NK-92 (cell line): ENCODE results near the gene MORC1.

Experiments
- DNase-seq: peaks from one replicate; lab custom pipeline; 2025; ENCODE audit not compliant: unreplicated experiment; lab: John Stamatoyannopoulos, UW

MORC1 gene

GRCh38 chr3:109035082-109035481, 82.9 kb downstream of the MORC1 start:
- DNase-seq, result no peak

DNA sequence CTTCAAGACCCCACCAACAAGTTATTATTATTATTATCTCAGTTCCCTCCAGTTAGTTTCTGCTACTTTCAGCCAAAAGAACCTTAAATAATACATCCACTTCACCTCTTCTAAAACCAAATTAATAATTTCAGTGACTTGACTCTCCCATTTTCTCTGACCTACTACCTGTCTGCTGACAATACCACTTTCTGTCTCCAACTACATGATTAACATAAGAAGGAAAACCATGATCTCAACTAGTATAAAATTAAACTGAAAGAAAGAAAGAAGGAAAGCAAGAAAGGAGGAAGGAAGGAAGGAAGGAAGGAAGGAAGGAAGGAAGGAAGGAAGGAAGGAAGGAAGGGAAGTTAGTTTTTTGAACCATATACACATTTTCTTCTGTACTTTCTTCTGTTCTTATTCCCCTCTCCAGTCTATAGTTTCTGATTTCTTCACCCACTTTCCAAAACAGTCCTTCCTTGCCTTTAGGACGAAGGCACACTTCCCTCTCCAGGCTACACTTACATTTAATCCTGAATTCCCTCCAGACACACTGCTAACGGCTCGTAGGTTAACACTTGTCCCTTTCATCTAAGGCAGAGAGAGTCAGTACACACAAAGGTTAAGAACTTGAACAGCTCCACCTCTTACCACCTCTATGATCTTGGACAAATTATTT, 84.8 kb downstream of the MORC1 start:
- DNase-seq, result no peak

DNA sequence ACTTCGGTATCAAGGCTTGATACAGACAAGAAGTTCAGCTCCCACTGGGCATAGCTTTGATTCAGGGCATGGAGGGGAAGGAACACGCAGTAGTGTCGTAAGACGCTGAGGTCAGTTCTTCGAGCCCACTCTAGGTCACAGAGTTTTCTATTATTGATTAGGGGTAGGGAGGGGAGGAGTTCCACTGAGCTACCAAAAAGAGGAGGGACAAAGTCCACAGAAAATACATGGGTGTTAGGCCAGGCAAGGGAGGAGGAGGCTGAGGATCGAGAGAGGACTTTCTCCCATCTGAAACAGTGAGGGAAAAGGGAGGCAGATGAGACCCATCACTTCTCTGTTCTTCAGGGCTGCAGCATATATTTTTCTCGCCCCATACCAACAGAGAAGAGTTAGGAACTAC, 89.2 kb downstream of the MORC1 start:
- DNase-seq, result no peak

DNA sequence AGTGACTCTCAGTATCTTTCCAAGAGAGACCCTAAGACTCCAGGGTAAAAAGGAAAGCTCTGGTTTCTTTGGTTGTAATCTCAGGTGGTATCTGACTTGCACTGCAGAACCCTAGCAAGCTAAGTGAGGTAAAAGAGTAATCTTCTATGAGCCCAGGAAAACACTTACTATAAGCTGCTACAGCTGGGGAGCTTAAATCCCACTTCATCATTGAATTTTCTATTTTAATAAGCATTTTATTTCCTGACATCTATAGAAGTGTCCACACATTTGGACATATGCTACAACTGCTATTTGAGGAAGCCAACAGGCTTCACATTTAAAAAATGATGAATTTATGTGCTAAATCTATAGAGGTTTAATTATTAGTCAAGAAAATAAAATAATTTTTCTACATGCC, 91.1 kb downstream of the MORC1 start:
- DNase-seq, result no peak

DNA sequence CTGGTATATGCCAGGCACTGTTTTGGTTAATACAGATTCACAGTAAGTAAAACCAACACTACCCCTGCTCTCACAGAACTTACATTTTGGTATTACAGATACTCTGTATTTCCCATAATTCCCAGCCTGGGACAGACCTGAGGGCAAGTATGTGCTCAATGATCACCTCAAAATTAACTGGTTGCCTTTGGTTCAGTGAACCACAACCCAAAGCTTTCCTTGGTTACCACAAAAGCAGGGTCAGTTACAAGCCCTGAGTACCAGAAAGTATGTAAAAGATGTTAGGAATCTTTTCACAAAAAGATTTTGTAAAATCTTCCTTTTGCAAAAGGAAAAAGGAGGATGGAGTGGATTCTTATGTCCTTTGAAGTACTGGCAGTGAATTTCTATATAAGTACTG, 92.0 kb downstream of the MORC1 start:
- no peak for DNase-seq

- DNase-seq, result no peak
Observed at GRCh38 chr3:109023656-109024254, 94.2 kb downstream of the MORC1 start.

DNA sequence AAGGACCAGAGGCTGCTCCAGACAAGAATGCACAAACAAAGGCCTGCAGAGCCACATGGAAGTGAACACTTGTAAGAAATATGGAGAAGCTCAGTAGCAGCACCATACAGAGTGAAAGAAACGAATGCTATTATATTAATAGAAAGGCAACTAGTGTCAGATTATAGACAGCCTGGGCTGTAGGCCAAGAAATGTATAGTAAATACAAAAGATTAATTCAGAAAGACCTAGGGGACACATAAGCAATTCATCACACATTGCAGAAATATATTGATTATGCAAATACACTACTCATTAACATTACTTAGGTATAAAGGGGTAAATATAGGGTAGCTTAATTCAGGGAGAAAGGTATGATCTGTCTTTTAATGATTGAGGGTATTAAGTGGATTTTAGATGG, 94.8 kb downstream of the MORC1 start:
- DNase-seq, result no peak

DNA sequence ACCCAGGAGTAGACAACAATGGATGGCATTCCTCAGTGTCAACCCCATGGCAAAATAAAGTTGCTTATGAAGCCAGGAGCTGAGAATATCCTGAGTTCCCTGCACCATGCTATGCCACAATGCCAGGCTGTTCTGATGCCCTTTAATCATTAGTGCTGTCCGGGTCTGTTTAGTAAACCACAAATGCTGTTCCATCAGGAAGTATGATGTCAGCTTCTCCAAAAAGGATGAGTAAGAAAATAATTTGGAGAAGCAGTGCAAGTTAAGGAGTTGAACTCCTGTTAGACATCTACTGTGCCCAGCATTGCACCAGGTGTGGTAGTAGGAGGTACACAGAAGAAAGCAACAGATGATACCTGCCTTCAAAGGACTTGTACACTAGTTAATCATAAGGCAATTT, 96.4 kb downstream of the MORC1 start:
- no peak for DNase-seq

GRCh38 chr3:109018828-109019227, 99.1 kb downstream of the MORC1 start:
- no peak for DNase-seq

DNA sequence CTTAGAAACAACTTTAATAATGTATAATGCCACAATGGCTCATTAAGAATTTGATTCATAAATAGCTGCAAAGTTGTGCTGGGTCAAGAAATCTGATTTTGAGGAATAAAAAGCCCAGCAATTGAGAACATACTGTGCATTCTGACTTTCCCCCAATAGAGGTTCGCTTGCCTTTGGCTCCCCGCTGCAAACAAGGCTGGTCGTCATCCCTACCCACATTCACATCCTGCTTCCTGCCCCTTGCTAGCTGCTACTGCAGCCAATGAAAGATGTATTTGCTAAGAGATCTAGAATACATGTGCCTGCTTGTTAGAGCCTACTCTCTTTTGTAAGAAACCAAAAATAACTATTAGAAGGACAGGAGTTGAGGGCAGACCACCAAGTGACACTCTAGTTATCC, 112.5 kb downstream of the MORC1 start:
- no peak for DNase-seq

DNA sequence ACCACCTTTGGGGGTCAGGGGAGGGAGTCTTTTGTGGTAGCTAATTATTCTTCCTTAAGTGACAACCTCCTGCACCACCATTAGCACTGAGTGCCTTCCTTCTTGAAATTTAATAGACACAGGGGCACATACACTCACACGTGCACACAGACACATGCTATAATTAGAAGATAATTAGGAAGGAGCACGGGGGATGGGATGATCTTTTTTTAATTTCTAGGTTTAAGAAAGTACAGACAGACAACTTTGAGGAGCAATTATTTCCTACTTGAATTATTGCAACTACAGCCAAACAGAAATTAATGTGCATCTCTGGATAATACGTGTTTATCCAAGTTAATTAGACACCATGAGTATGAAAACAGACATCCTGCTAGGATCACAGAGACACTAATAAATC, 119.5 kb downstream of the MORC1 start:
- no peak for DNase-seq

DNA sequence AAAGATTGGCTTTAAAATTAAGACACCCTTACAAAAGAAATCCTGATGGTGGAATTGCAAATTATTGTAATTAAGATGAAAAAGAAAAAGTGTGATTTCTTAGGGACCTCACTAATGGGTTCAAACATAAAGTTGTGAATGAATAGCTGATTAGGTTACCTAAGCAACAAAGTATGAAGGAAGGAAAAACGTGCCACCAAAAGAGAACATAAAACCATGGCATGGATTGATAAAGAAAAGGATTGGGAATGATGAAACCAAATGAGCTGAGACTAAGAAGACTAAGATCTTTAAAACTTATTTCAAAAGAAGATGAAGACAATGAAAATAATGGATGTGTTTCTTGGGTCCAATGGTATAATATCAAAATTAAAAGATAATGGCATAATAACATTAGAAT, 132.1 kb downstream of the MORC1 start:
- no peak for DNase-seq

DNA sequence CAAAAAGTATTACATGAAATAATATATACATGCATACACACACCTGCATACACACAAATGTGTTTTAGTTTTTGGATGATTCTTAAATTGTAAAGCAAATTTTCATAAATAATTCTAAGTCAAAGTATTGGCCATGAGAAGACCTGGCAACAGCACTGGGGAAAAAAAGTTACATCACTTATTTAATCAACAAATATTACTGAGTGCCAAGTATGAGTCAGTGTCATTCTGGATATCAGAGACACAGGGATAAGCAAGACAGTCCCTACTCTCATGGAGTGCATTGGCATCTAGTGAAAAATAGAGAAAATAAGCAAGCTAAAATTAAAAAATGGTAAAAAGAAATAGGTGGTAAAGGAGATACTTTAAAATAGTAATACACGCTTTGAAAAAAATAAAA, 134.9 kb downstream of the MORC1 start:
- no peak for DNase-seq

DNA sequence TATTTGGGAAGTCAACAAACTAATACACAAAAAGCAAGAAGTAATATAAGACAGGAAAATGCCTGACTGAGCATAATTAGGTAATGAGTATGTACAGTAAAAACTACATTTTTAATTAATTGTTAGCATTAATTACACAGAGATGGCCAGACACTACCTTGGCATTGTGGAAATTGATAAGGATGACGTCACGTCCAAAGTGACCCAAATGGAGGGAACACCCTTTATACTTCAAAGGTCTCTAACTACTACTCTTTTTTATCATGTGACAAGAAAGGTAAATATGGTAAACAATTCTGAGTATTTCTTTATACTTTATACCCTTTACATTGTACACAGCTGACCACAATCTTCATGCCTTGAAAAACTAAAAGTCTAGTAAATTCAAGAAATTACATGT, 141.9 kb downstream of the MORC1 start:
- no peak for DNase-seq

- no peak for DNase-seq
Observed at GRCh38 chr3:108973019-108973418, 144.9 kb downstream of the MORC1 start.

DNA sequence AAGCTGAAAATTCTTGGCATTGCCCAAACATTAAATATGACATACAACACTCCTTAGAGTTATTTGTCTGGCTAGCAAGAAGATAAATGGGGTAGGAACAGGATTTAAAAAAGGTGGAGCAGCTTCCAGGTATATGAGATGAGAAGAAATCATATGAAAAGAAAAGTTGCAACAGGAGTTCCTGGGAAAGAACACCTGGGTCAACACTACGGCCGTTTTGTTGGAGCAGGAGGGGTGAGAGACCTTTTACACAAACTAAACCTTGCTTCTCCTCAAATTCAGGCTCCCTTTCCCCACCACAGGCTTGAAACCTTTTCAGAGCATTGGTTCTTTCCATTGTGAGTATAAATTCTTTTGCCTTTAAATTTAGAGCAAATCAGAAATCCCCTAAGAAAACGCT, 145.5 kb downstream of the MORC1 start:
- no peak for DNase-seq

- no peak for DNase-seq
Observed at GRCh38 chr3:108970561-108970960, 147.4 kb downstream of the MORC1 start.

- DNase-seq, result no peak
Observed at GRCh38 chr3:108966773-108967172, 151.2 kb downstream of the MORC1 start.

GRCh38 chr3:108959017-108959416, 158.9 kb downstream of the MORC1 start:
- no peak for DNase-seq

- DNase-seq, result no peak
Observed at GRCh38 chr3:108953700-108954099, 164.2 kb downstream of the MORC1 start, which contains the start of gene GUCA1C. GUCA1C (minus strand) TSS chr3:108953879; CDS start chr3:108953762, 117 bp downstream.

DNA sequence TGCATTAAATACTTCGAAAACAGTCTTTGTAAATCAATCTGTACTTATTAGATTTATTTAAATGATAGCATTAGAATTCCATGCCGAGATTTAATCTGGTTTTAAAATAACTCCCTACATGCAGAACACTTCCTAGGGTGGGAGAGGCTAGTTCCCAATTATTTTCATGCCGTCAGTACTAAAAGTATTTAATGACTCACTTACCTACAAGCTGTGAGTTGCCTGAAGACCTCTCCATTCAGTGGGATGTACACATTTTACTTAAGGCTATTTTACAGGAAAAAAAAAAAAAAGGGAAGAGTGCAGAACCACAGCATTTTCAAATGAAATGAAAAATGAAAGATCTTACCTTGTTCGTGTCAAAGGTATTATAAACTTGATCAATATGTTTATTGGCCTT, 164.7 kb downstream of the MORC1 start:
- DNase-seq, result no peak

DNA sequence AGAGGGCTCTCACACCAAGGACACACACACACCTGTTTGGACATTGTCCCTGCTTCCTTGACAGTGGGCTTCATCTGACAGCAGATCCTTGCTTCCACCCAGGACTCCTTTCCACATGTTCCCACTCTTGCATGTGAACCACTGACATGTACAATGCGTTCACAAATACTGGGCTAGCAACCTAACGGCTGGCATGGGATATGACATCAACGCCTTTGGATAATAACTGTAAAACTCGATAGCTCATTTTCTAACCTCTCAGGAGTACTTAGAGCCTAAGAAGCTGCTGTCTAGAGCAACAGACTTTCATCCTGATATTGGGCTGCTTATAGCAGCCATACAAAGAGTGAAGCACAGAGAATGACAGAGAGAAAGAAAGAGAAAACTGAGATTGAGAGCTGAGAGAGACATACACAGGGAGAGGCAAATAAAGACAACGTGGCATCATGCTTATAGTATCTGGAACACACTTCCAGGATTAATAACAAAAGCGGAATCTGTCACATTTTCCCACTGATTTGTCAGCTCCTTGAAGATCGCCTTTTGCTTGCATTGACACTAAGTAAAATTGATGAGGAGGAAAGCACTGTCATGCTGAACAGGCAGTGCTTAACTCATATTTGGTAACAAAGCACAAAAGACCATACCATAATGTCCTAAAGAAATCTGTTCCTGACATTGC, 166.0 kb downstream of the MORC1 start:
- DNase-seq, result no peak

- no peak for DNase-seq
Observed at GRCh38 chr3:108947855-108948254, 170.1 kb downstream of the MORC1 start.
